Skin of body (tissue), 2 donors: ENCODE data around the gene ITIH2. TPM values are rescaled to one million over a fixed set of nuclear protein-coding genes. Genes with fewer than 3 reads are reported as not detected.

ENCODE experiments used
- DNase-seq: peaks from one replicate; lab custom pipeline; 2025; lab: John Stamatoyannopoulos, UW
- total RNA-seq: library from RNA; depleted of rRNA; stranded (reverse); fragments of >200 nt; gene quantifications from one replicate; pipeline ENCODE4 v1.2.3, GENCODE V29; 2014

ITIH2 gene
- total RNA-seq, 1 donor from 2014 or later = not detected

DNA sequence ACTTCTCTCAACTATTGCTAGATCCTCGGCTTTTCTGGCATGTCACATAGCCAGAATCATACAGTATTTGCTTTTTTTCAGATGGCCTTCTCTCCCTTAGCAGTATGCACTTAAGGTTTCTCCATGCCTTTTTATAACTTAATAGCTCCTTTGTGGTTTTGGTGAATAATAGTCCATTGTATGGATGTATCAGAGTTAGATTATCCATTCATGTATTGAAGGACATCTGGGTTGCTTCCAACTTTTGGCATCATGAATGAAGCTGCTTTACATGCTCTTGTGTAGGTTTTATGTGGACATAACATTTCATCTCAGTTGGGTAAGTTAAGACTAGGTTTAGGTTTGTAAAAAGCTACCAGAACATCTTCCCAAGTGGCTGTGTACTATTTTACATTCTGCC lies 89.4 kb downstream of the ITIH2 start:
- no peak for DNase-seq

- no peak for DNase-seq
Measured at GRCh38 chr10:7794251-7795026, 91.3 kb downstream of the ITIH2 start.

DNA sequence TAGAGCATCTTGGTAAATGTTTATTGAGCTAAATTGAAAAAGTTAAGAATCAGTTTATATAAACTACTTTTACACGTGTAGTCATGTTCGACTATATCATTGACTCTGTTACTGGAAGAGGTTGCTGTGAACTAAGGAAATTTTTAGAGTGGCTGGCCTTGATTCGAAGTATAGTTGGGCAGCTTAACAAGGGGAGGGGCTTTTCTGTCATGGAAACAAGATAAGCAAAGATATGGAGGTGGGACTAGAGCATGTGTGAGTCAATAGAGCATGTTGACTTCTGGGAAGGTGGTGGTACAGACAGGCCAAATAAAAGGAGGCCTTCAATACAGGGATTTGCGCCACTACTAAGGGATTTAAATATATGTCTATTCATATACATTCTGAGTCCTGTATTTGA lies 92.5 kb downstream of the ITIH2 start:
- DNase-seq = no peak

GRCh38 chr10:7797582-7797981 lies 94.5 kb downstream of the ITIH2 start:
- DNase-seq = no peak

Other genes with a start within 250 kb of the ITIH2 start
- gene ITIH5, start 36.4 kb upstream of the ITIH2 start, total RNA-seq = 28.4 TPM
- gene KIN, start 84.7 kb downstream of the ITIH2 start, total RNA-seq = 11.0 TPM
- gene ATP5F1C, start 84.9 kb downstream of the ITIH2 start, total RNA-seq = 164 TPM
- 3.2 TPM for gene TAF3, start 115.2 kb downstream of the ITIH2 start, total RNA-seq